HG03175 (cell line): Measurements from ENCODE around the gene CELSR1.

Source experiments
- ATAC-seq: cut with Tn5 transposase; IDR thresholded peaks from one replicate; pipeline ENCODE4 v1.9.1; 2021; ENCODE audit warnings: mild to moderate bottlenecking, moderate library complexity; ENCODE audit not compliant: unreplicated experiment

The CELSR1 gene

GRCh38 chr22:46462726-46463371 lies 74.6 kb downstream of the CELSR1 start:
- ATAC-seq: no peak

DNA sequence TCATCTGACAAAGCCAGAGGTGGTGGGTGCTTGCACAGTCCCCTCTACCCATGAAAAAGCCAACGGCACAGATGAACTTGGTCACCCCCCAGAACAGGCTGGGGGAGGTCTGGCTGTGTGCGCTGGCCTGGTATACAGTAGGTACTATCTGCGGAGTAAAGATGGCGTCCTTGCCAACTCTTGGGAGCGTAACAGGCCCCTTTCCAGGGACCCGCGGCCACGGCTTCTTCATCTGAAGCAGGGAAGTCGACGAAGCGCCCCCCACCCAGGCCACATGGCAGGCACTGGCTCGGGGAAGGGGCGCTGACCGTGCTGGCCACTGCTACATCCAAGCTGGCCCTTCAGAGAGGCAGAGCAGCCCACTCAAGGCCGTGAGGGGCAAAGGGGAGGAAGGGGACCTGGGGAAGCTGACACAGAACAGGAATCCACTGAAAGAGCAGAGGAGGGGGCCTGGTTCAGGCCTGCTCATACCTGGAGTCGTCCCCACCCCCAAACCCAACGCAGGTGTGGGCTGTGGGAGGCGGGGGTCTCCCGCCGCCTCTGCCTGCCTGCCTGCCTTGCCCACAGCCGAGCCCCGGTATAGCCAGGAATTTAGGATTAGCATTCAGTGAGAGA lies 75.7 kb downstream of the CELSR1 start:
- no peak for ATAC-seq

- no peak for ATAC-seq
These were observed 76.6 kb downstream of the CELSR1 start for GRCh38 chr22:46460857-46461256.

- no peak for ATAC-seq
These were observed 77.9 kb downstream of the CELSR1 start for GRCh38 chr22:46459347-46460065.

- no peak for ATAC-seq
These were observed 78.9 kb downstream of the CELSR1 start for GRCh38 chr22:46458525-46458924.

- no peak for ATAC-seq
These were observed 79.6 kb downstream of the CELSR1 start for GRCh38 chr22:46457502-46458488.

DNA sequence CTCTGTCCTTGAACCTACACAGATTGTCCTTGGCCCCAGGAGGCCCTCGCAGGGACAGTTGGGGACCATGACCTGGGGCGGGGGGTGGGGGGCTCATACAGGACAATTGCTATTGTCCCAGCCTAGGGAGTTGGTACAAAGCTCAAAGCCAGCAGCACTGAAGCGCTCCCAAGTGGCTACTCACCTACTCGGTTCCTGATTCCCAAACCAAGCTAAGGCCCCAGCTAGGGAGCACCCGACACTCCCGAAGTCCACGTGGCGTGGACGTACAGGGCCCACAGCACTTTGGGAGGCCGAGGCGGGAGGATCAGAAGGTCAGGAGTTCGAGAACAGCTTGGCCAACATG lies 80.6 kb downstream of the CELSR1 start:
- no peak for ATAC-seq

DNA sequence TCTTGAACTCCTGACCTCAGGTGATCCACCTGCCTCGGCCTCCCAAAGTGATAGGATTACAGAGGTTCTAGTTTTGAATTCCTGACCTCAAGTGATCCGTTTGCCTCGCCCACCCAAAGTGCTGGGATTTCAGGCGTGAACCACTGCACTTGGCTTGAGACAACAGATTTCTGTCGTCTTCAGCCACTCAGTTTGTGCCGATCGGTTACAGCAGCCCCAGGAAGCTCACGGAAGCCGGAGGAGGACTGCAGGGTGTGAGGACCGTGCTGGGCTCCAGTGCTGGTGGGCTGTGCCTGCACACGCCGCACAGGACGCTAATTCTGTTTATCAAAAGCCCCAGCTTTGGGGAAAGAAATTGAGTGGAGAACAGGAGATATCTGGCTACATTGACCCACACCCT lies 82.0 kb downstream of the CELSR1 start:
- ATAC-seq: no peak

DNA sequence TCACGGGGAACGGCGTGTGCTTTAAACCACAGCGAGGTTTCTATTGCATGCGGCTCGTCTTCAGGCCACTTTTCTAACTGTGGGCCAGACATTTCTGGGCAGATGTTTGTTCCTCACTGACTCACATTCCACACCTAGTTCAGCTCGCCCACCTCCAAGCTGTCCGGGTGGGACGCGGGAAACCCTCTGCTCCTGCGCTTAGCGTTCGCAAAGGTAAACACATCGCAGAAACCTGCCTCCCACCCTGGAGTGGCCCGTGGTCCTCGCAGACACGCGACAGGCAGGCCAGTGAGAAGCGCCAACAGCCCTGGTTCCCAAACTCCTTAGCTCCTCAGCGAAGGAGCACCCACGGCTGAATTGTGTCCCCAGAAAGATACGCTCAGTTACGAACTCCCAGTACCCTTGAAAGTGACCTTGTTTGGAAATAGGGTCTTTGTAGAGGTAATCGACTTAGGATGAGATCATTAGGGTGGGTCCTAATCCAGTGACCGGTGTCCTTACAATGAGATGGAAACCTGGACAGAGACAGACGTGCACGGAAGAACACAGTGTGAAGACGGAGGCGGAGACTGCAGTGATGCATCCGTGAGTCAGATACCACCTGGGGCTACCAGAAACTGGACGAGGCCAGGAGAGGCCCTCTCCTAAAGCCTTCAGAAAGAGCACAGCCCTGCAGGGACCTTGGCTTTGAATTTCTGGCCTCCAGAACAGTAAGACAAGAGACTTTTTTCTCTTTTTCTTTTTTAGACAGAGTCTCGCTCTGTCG lies 82.7 kb downstream of the CELSR1 start:
- no peak for ATAC-seq

DNA sequence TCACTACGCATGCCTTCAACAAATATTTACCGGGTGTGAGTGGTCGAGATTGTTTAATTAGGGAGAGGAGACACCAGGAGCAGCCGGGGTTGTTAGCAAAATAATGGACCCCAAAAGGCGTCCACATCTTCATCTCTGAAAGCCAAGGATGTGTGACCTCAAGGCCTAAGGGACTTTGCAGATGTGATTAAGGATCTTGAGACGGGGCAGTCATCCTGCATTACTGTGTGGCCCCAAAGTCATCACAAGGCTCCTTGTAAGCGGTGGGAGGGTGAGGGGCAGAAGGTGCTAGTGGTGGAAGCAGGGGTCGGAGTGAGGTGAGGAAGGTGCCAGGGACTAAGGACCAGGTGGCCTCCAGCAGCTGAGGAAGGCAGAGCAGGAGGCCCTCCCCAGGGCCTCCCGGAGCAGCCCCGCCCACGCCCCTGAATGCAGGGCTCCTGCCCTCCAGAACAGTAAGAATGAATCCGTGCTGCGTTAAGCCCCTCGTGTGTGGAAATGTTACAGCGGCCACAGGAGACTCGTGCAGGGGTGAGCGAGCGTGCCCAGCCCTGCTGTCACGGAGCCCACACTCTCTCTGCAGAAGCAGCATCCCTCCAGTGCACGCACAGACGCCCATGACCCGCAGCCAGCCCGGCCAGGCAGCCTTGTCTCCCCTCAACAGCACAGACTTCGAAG lies 83.5 kb downstream of the CELSR1 start:
- no peak for ATAC-seq

GRCh38 chr22:46453006-46453828 lies 84.2 kb downstream of the CELSR1 start:
- no peak for ATAC-seq

DNA sequence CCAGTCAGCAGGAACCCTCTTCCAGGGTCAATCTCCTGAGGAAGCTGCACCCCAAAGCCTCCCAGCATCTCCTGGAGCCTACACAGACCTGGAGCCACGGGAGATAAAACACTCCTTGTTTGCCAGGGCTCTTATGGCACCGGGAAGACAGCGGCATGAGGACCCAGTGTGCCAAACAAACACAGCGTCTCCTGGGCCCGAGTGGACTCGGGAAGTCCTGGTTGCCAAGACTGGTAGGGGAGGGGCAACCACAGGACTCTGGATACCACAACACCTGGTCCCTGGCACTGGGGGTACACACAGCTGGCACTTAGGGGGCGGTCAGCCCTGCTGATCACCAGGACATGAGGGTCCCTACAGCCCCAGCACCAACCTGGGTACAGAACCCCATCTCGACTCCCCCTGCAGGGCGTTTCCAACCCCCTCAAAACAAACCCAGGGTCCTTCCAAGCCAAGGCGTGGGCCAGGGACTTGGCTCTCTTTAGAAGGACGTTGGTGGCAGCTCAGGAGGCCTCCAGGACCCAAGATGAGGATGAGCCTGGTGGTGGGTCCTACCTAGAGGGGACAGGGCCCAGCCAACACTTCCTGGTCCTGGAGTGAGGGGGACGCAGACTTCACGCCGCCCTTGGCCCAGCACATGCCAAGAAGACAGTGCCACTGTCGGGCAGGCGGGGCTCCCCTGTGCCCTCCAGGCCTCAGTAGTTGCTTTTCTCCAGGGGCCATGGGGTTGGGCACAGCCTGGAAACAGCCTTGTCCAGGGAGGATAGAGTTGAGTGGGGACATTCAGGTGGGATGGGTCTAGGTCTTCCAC lies 85.0 kb downstream of the CELSR1 start:
- ATAC-seq: no peak

GRCh38 chr22:46451741-46452140 lies 85.7 kb downstream of the CELSR1 start:
- ATAC-seq: no peak

DNA sequence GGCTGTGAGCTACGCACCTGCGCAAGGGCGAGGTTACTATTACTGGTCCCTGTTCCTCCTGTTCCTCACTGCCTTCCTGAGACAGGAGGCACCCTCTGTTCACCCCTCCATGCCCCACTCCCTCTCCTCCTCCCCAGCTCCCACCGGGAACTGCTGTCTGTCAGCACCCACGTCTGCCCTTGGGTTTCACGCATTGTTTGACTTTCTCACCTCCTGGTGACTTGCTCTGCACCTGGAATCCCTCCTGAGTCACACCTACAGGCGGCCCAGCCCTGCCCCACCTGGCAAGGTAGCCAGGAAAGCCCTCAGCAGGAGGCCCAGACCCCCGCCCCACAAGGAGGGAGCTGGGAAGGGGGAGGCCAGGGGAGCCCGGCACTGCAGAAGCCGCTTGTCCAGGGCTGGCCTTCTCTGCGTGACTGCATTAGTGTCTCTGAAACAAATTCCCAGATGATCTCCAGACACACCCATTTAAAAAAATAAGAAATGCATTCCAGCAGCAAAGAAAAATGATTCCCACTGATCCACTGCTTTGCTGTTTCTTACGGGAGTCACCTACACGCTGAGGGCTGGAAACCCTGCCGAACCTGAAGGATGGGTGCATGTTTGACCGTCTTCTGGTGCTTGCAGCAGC lies 86.4 kb downstream of the CELSR1 start:
- no peak for ATAC-seq

GRCh38 chr22:46449974-46450745 lies 87.3 kb downstream of the CELSR1 start:
- no peak for ATAC-seq

DNA sequence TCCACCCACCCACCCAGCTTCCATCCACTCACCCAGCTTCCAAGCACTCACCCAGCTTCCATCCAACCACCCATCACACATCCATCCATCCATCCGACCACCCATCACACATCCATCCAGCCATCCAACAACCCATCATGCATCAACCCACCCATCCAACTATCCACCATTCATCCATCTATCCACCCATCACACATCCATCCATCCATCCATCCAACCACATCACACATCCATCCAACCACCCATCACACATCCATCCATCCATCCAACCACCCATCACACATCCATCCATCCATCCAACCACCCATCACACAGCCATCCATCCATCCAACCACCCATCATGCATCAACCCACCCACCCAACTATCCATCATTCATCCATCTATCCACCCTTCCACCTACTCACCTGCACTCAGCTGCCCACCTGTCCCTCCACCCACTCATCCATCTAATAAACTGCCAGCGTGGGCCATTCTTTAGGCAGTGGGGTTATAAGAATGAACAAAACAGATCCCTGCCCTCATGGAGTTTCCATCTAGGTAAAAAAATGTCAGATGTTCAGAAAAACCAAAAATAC lies 88.2 kb downstream of the CELSR1 start:
- no peak for ATAC-seq

- no peak for ATAC-seq
These were observed 89.1 kb downstream of the CELSR1 start for GRCh38 chr22:46448333-46448732.
